HL-60 (cell line): ENCODE measurements around the gene BOLA3.
A peak's percentile ranks its signal among the peaks of the same experiment; 100 is the strongest.
"Not testable (repeated sequence)": the region's sequence is repeated elsewhere in the genome, so short reads cannot be mapped to it uniquely, and the experiment has no call there.

Experiments used
- DNase-seq, 2 experiments: peaks; one replicate each; pipeline ENCODE4 v3.0.0-alpha.2; 2010 to 2020; ENCODE audit warnings: low read depth in 1 of 2, low spot score in 1 of 2
- H3K27ac ChIP-seq: fragments of 250-450 bp; sonication (Bioruptor Pico); replicated peaks from 2 replicates; pipeline ENCODE4 v1.5.1; 2020; ENCODE audit warnings: mild to moderate bottlenecking, moderate library complexity
- H3K27me3 ChIP-seq: fragments of 250-450 bp; sonication (Bioruptor Pico); 2 replicates; pipeline ENCODE4 v1.5.1; 2021; ENCODE audit warnings: mild to moderate bottlenecking, moderate library complexity; ENCODE audit not compliant: insufficient read depth, poor library complexity, severe bottlenecking
- H3K4me3 ChIP-seq: replicated peaks from 2 replicates; pipeline ENCODE4 v1.5.1; 2011; ENCODE audit warnings: mild to moderate bottlenecking, control low read depth, low read length; ENCODE audit not compliant: insufficient read depth
- GABPA ChIP-seq: IDR thresholded peaks from 2 replicates; pipeline ENCODE4 v1.6.1; 2012; ENCODE audit warnings: low read depth
- POLR2AphosphoS5 ChIP-seq: IDR thresholded peaks from 2 replicates; pipeline ENCODE4 v1.6.1; 2012; ENCODE audit warnings: low read depth
- SPI1 ChIP-seq: IDR thresholded peaks from 2 replicates; pipeline ENCODE4 v1.6.1; 2012; ENCODE audit warnings: low read depth, mild to moderate bottlenecking, borderline replicate concordance
- TF ChIP-seq, protein P1 (sequence below): IDR thresholded peaks from one replicate; pipeline ENCODE4 v1.5.1; 2011; ENCODE audit warnings: low read length, control low read depth, inconsistent platforms; ENCODE audit not compliant: insufficient read depth
- TF ChIP-seq, protein P2 (sequence below): IDR thresholded peaks from 2 replicates; pipeline ENCODE4 v1.6.1; 2012; ENCODE audit warnings: low read depth; ENCODE audit not compliant: insufficient replicate concordance

BOLA3 gene

DNA sequence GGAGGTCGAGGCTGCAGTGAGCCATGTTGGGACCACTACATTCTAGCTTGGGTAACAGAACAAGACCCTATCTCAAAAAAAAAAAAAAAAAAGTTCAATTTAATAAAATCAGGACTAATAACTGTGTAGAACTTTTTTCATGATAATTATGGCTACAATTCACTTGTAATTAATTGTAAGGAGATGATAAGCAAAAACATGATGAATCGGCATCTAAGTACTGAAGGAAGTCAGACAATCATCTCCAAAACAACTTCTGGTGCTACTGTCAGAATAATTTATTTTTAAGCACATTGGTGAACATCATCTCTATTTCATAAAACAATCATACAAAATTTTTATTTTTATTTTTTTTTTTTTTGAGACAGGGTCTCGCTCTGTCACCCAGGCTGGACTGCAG lies 41.0 kb upstream of the BOLA3 start:
- DNase-seq: no peak
- TF ChIP-seq GABPA (no peak), POLR2AphosphoS5 (no peak), SPI1 (no peak)
- TF ChIP-seq, protein P1, sequence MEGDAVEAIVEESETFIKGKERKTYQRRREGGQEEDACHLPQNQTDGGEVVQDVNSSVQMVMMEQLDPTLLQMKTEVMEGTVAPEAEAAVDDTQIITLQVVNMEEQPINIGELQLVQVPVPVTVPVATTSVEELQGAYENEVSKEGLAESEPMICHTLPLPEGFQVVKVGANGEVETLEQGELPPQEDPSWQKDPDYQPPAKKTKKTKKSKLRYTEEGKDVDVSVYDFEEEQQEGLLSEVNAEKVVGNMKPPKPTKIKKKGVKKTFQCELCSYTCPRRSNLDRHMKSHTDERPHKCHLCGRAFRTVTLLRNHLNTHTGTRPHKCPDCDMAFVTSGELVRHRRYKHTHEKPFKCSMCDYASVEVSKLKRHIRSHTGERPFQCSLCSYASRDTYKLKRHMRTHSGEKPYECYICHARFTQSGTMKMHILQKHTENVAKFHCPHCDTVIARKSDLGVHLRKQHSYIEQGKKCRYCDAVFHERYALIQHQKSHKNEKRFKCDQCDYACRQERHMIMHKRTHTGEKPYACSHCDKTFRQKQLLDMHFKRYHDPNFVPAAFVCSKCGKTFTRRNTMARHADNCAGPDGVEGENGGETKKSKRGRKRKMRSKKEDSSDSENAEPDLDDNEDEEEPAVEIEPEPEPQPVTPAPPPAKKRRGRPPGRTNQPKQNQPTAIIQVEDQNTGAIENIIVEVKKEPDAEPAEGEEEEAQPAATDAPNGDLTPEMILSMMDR: no peak
- TF ChIP-seq, protein P2, sequence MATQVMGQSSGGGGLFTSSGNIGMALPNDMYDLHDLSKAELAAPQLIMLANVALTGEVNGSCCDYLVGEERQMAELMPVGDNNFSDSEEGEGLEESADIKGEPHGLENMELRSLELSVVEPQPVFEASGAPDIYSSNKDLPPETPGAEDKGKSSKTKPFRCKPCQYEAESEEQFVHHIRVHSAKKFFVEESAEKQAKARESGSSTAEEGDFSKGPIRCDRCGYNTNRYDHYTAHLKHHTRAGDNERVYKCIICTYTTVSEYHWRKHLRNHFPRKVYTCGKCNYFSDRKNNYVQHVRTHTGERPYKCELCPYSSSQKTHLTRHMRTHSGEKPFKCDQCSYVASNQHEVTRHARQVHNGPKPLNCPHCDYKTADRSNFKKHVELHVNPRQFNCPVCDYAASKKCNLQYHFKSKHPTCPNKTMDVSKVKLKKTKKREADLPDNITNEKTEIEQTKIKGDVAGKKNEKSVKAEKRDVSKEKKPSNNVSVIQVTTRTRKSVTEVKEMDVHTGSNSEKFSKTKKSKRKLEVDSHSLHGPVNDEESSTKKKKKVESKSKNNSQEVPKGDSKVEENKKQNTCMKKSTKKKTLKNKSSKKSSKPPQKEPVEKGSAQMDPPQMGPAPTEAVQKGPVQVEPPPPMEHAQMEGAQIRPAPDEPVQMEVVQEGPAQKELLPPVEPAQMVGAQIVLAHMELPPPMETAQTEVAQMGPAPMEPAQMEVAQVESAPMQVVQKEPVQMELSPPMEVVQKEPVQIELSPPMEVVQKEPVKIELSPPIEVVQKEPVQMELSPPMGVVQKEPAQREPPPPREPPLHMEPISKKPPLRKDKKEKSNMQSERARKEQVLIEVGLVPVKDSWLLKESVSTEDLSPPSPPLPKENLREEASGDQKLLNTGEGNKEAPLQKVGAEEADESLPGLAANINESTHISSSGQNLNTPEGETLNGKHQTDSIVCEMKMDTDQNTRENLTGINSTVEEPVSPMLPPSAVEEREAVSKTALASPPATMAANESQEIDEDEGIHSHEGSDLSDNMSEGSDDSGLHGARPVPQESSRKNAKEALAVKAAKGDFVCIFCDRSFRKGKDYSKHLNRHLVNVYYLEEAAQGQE: no peak
- Histone ChIP-seq H3K4me3 (no peak overlapping the region), H3K27ac (no peak overlapping the region), H3K27me3 (no peaks in the 10 kb centered on the region)

- DNase-seq: no peak
- Histone ChIP-seq H3K4me3 (no peak overlapping the region), H3K27ac (no peak overlapping the region), H3K27me3 (no peaks in the 10 kb centered on the region)
- TF ChIP-seq SPI1 (no peak), POLR2AphosphoS5 (no peak), GABPA (no peak)
- TF ChIP-seq, protein P1: no peak
- TF ChIP-seq, protein P2: no peak
Measured at GRCh38 chr2:74188018-74188601, 40.4 kb upstream of the BOLA3 start.

GRCh38 chr2:74186706-74187105 lies 39.0 kb upstream of the BOLA3 start:
- H3K27me3 ChIP-seq, DNase-seq: not testable (repeated sequence)
- H3K27ac ChIP-seq: peak overlapping the region; percentile 98

DNA sequence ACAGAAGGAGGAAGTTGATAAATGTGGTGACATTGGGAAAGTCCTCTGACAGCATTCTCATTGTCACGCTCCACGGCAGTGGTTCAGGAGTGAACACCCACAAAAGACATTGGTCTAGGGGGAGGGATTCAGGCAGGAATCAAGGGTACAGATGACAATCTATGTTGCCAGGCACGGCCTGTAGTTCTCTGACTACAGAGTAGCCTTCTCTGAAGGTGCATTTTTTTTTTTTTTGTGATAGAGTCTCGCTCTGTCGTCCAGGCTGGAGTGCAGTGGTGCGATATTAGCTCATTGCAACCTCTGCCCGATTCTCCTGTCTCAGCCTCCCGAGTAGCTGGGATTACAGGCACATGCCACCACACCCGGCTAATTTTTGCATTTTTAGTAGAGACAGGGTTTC lies 38.3 kb upstream of the BOLA3 start:
- peak; percentile 98 for DNase-seq
- Histone ChIP-seq H3K27me3 (no peaks in the 10 kb centered on the region), H3K4me3 (no peak overlapping the region), H3K27ac (peak overlapping the region; percentile 98)
- TF ChIP-seq GABPA (no peak), SPI1 (peak; percentile 35; the same call in 1 of the 2 replicates), POLR2AphosphoS5 (peak; percentile 86)
- TF ChIP-seq, protein P2: no peak
- TF ChIP-seq, protein P1: no peak

More at GRCh38 chr2:74186706-74187105, 39.0 kb upstream of the BOLA3 start:
- not testable (repeated sequence) for H3K4me3 ChIP-seq
